Endothelial cell of umbilical vein (primary cell): ENCODE measurements around the gene KRTAP26-1. TPM values are rescaled to one million over a fixed set of nuclear protein-coding genes. Genes with fewer than 3 reads are reported as not detected.

Experiments
- Bru-seq: library from RNA; stranded (reverse); fragments of 400-500 nt; gene quantifications from one replicate; lab custom pipeline; 2021; lab: Mats Ljungman, UMichigan
- BruChase-seq, 2 experiments: library from RNA; stranded (reverse); fragments of 400-500 nt; gene quantifications; one replicate each; lab custom pipeline; 2021; lab: Mats Ljungman, UMichigan
- BruUV-seq: library from RNA; stranded (reverse); fragments of 400-500 nt; replicated peaks from 2 replicates; lab custom pipeline; 2021; lab: Mats Ljungman, UMichigan
- CTCF ChIA-PET: fragments of 300-600, 350-600 bp; sonication (Branson Sonifier 250); formaldehyde crosslinking; loops from one replicate; lab custom pipeline; 2021; ENCODE audit warnings: antibody characterized with exemption, inconsistent platforms; lab: Charles Lee
- POLR2A ChIA-PET: fragments of 300-600, 350-600 bp; sonication (Branson Sonifier 250); formaldehyde crosslinking; loops from one replicate; lab custom pipeline; 2021; ENCODE audit warnings: antibody characterized with exemption, inconsistent platforms; lab: Charles Lee
- DNase-seq: peaks from one replicate; pipeline ENCODE4 v3.0.0-alpha.2; 2011; ENCODE audit warnings: low read depth, low spot score
- FAIRE-seq: peaks from 2 replicates; lab custom pipeline; 2011; peaks lifted over from hg19 to GRCh38; lab: Jason Lieb, UNC
- H2AFZ ChIP-seq: 2 replicates; pipeline ENCODE4 v1.6.0; 2012; ENCODE audit warnings: low read depth, low read length, control low read depth, inconsistent platforms
- H3K27ac ChIP-seq: 2 replicates; pipeline ENCODE4 v1.5.1; 2011; ENCODE audit warnings: low read depth, mild to moderate bottlenecking, control low read depth, low read length, moderate library complexity; ENCODE audit not compliant: insufficient read depth
- H3K27me3 ChIP-seq, 2 experiments: 2 replicates each; pipeline versions ENCODE4 v1.6.0 to v1.6.1; 2011; ENCODE audit warnings: low read length in 2 of 2, mixed read lengths in 1 of 2; ENCODE audit not compliant: control insufficient read depth in 2 of 2, insufficient read depth in 2 of 2
- H3K36me3 ChIP-seq, 2 experiments: 2 replicates in 1 of 2; 3 replicates in 1 of 2; pipeline ENCODE4 v1.5.1; 2011; ENCODE audit warnings: low read length in 2 of 2, mild to moderate bottlenecking in 1 of 2, moderate library complexity in 1 of 2; ENCODE audit not compliant: control insufficient read depth in 2 of 2, insufficient read depth in 2 of 2; ENCODE audit errors: extremely low read depth in 1 of 2
- H3K4me1 ChIP-seq: 3 replicates; pipeline ENCODE4 v1.5.1; 2011; ENCODE audit warnings: mild to moderate bottlenecking, low read length; ENCODE audit not compliant: control insufficient read depth, insufficient read depth; ENCODE audit errors: extremely low read depth
- H3K4me2 ChIP-seq: 2 replicates; pipeline ENCODE4 v1.6.1; 2011; ENCODE audit warnings: low read length, control low read depth, mixed read lengths; ENCODE audit not compliant: insufficient read depth
- H3K4me3 ChIP-seq, 3 experiments: fragments of 200-600 bp in 1 of 3; sonication (generic), shearing (Covaris generic) in 1 of 3; replicated peaks in 1 of 3; 2 replicates each; pipeline ENCODE4 v1.5.1; 2011 to 2016; ENCODE audit warnings: control low read depth in 3 of 3, low read length in 3 of 3, mild to moderate bottlenecking in 2 of 3, inconsistent platforms in 1 of 3, low read depth in 1 of 3, moderate library complexity in 1 of 3; ENCODE audit not compliant: insufficient read depth in 1 of 3
- H3K79me2 ChIP-seq: 2 replicates; pipeline ENCODE4 v1.6.0; 2012; ENCODE audit warnings: low read length, inconsistent platforms; ENCODE audit not compliant: control insufficient read depth, insufficient read depth
- H3K9ac ChIP-seq: replicated peaks from 2 replicates; pipeline ENCODE3; 2011; ENCODE audit warnings: low read length, control low read depth; ENCODE audit not compliant: insufficient read depth; ENCODE audit errors: extremely low read depth
- H3K9me1 ChIP-seq: replicated peaks from 3 replicates; pipeline ENCODE4 v1.6.0; 2011; ENCODE audit warnings: mild to moderate bottlenecking, low read length; ENCODE audit not compliant: control insufficient read depth, insufficient read depth; ENCODE audit errors: extremely low read depth
- H3K9me3 ChIP-seq: replicated peaks from 2 replicates; pipeline ENCODE4 v1.5.1; 2012; ENCODE audit warnings: low read length, inconsistent platforms; ENCODE audit not compliant: control insufficient read depth, insufficient read depth
- H4K20me1 ChIP-seq: replicated peaks from 2 replicates; pipeline ENCODE3; 2011; ENCODE audit warnings: mild to moderate bottlenecking, low read length; ENCODE audit not compliant: control insufficient read depth, insufficient read depth; ENCODE audit errors: extremely low read depth
- CTCF ChIP-seq, 2 donors: IDR thresholded peaks; 1 replicate in 1 of 2; 2 replicates in 1 of 2; pipeline ENCODE4 v1.5.1; 2011; ENCODE audit warnings: low read length in 2 of 2, mild to moderate bottlenecking in 2 of 2, moderate library complexity in 2 of 2, control low read depth in 1 of 2, inconsistent platforms in 1 of 2, low read depth in 1 of 2; ENCODE audit not compliant: insufficient read depth in 1 of 2; ENCODE audit errors: extremely low read depth in 1 of 2
- EZH2 ChIP-seq: IDR thresholded peaks from 2 replicates; pipeline ENCODE4 v1.6.1; 2012; ENCODE audit warnings: borderline replicate concordance, low read depth, mild to moderate bottlenecking, moderate library complexity, low read length, inconsistent platforms; ENCODE audit not compliant: severe bottlenecking
- FOS ChIP-seq: IDR thresholded peaks from 2 replicates; pipeline ENCODE4 v1.6.1; 2011; ENCODE audit warnings: mild to moderate bottlenecking, low read length, moderate library complexity, borderline replicate concordance; ENCODE audit not compliant: insufficient read depth
- GATA2 ChIP-seq: IDR thresholded peaks from 2 replicates; pipeline ENCODE4 v1.7.0; 2011; ENCODE audit warnings: low read depth, mild to moderate bottlenecking, moderate library complexity, mixed read lengths, low read length; ENCODE audit not compliant: insufficient read length, insufficient read depth
- JUN ChIP-seq: IDR thresholded peaks from 2 replicates; pipeline ENCODE4 v1.6.1; 2011; ENCODE audit warnings: borderline replicate concordance, low read depth; ENCODE audit not compliant: insufficient read length, insufficient read depth
- MYC ChIP-seq: IDR thresholded peaks from one replicate; pipeline ENCODE4 v1.6.1; 2011; ENCODE audit warnings: mild to moderate bottlenecking, low read depth, low read length
- POLR2A ChIP-seq: IDR thresholded peaks from 2 replicates; pipeline ENCODE4 v1.6.1; 2012; ENCODE audit warnings: low read depth, mild to moderate bottlenecking, control low read depth, low read length
- POLR2AphosphoS5 ChIP-seq: IDR thresholded peaks from 2 replicates; pipeline ENCODE4 v1.6.1; 2012; ENCODE audit warnings: low read depth, mild to moderate bottlenecking, control low read depth, low read length, moderate library complexity; ENCODE audit not compliant: insufficient read depth
- dilution Hi-C: fragments of 300-500 bp; cut with MboI; formaldehyde crosslinking; loops from one replicate; pipeline ENCODE4 v1.15.0; 2019; ENCODE audit warnings: low sequenced_read_pairs; ENCODE audit not compliant: extremely low pct_ligation_motif_present
- intact Hi-C: fragments of 100-400 bp; cut with micrococcal nuclease; formaldehyde crosslinking; loops from one replicate; pipeline ENCODE4 v1.10.0; 2022
- long read RNA-seq: library from polyadenylated mRNA; stranded (forward); transcript quantifications from one replicate; pipeline ENCODE4 v2.0.0, GENCODE V29; 2021
- polyA minus RNA-seq, 3 experiments: library from RNA; depleted of rRNA, polyadenylated mRNA; stranded (reverse); fragments of >200 nt; gene quantifications; 1 replicate in 1 of 3; 2 replicates in 2 of 3; pipeline ENCODE4 v1.2.3, GENCODE V29; 2011
- polyA plus RNA-seq, 4 experiments: library from polyadenylated mRNA; depleted of rRNA in 3 of 4; stranded (reverse) in 3 of 4; unstranded in 1 of 4; fragments of >200 nt; gene quantifications; 2 replicates each; pipeline versions ENCODE4 v1.2.1 to v1.2.3, GENCODE V29; 2011 to 2012; ENCODE audit warnings: missing spikeins in 1 of 4
- total RNA-seq: library from RNA; stranded (reverse); gene quantifications from 2 replicates; pipeline ENCODE4 v1.2.3, GENCODE V29; 2021
- TF ChIP-seq, protein P1 (sequence below): IDR thresholded peaks from 2 replicates; pipeline ENCODE4 v1.6.1; 2011; ENCODE audit not compliant: insufficient read depth, insufficient read length

The KRTAP26-1 gene, protein sequence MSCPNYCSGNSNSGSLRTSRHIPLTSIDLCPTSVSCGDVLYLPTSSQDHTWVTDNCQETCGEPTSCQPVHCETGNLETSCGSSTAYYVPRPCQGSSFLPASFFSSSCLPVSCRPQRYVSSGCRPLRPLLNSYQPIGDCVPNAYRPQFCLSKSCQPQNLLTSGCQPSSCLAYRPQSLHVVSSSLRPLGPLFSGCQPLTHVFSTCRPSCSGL
- total RNA-seq (not detected in 2 replicates), polyA plus RNA-seq (not detected in 2 replicates), polyA minus RNA-seq (not detected in 2 replicates), Bru-seq, nascent RNA (not detected), BruChase-seq, experiment 1, labeled RNA remaining after a 6-hour chase (not detected), BruChase-seq, experiment 2, labeled RNA remaining after a 2-hour chase (not detected)
- polyA plus RNA-seq (2011; cell fraction: cytosol; rRNA removed) = not detected in 2 replicates
- not detected in 2 replicates for polyA plus RNA-seq (2011; cell fraction: nucleus; rRNA removed)
- polyA plus RNA-seq (2012) = not detected in 2 replicates
- polyA minus RNA-seq (2011; cell fraction: cytosol; rRNA and poly(A)+ RNA removed) = not detected
- polyA minus RNA-seq (2011; cell fraction: nucleus; rRNA and poly(A)+ RNA removed) = not detected in 2 replicates
- long read RNA-seq = 0 reads

GRCh38 chr21:30320215-30320614, at the start of gene KRTAP26-1:
TSS of gene KRTAP26-1 (minus strand) at chr21:30320315. CDS start at chr21:30320035, 280 bp downstream.
- POLR2A ChIA-PET = no interaction called here
- dilution Hi-C loops = no loop called here
- no peak for FAIRE-seq

More at GRCh38 chr21:30320215-30320614, at the start of gene KRTAP26-1:
- H3K4me3 ChIP-seq = no peak within 1 kb of the TSS
- H2AFZ ChIP-seq = no peak within 1 kb of the TSS
- no peak within 1 kb of the TSS for H3K4me2 ChIP-seq
- TF ChIP-seq POLR2AphosphoS5 (no peak), EZH2 (no peak), MYC (no peak), JUN (no peak), POLR2A (no peak), GATA2 (no peak), CTCF (IDR thresholded peaks at IDR 0.05; ENCODE audit: extremely low read depth in 1 of 2, insufficient read depth in 1 of 2, low read depth in 1 of 2, low read length in 2 of 2) (no peak), FOS (no peak)
- TF ChIP-seq, protein P1, sequence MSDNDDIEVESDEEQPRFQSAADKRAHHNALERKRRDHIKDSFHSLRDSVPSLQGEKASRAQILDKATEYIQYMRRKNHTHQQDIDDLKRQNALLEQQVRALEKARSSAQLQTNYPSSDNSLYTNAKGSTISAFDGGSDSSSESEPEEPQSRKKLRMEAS = no peak
- no peaks in the 10 kb centered on the region for H3K9me1 ChIP-seq
- H3K27ac ChIP-seq = no peak within 1 kb of the TSS
- no peaks in the 10 kb centered on the region for H3K79me2 ChIP-seq
- no peaks in the 10 kb centered on the region for H3K27me3 ChIP-seq
- no peak for DNase-seq
- H3K4me1 ChIP-seq = no peaks in the 10 kb centered on the region
- H3K9ac ChIP-seq = no peak within 1 kb of the TSS
- no peaks in the 10 kb centered on the region for H3K36me3 ChIP-seq
- intact Hi-C loops = no loop called here
- BruUV-seq = no TSS peak
- CTCF ChIA-PET = no interaction called here
- peaks cover 2% of the 10 kb centered on the region for H3K9me3 ChIP-seq
- H4K20me1 ChIP-seq = no peaks in the 10 kb centered on the region
